GM12801 (cell line): ENCODE results near the gene CACNA1H.

Source experiments
- CTCF ChIP-seq: IDR thresholded peaks from one replicate; pipeline ENCODE4 v1.5.1; 2011; ENCODE audit warnings: control low read depth; ENCODE audit not compliant: insufficient read length; ENCODE audit errors: extremely low read depth

The CACNA1H gene

DNA sequence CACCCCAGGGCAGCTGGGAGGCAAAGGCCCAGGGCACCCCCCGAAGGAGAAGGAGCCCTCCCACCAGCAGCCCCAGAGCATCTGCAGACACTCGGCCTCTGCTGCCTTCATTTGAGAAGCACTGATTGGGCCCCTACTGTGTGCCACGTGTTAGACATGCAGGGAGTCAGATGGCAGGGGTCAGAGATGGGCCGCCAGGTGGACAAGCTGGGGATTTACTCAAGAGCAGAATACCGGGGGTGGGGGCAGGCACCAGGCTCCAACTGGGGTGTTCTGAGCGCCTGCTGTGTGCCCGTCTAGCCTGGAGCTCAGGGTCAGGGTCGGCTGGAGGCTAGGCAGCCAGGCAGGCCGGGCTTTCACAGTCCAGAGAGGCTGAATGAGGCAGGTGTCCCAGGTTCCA lies 53.4 kb downstream of the CACNA1H start:
- no peak for TF ChIP-seq CTCF

DNA sequence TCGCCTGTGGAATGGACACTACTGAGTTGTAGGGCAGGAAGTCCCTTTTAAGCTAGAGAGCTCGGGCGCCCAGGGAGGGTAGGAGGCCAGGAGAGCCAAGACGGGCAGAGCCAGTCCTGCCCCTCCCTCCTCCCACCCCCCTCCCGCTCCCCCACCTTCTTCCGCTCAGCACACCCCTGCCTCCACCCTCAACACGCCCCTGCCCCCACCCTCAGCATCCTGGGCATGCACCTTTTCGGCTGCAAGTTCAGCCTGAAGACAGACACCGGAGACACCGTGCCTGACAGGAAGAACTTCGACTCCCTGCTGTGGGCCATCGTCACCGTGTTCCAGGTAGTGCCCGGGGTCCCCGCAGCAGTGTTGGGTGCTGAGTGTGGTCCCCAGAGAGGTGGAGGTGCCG lies 53.9 kb downstream of the CACNA1H start:
- no peak for TF ChIP-seq CTCF

DNA sequence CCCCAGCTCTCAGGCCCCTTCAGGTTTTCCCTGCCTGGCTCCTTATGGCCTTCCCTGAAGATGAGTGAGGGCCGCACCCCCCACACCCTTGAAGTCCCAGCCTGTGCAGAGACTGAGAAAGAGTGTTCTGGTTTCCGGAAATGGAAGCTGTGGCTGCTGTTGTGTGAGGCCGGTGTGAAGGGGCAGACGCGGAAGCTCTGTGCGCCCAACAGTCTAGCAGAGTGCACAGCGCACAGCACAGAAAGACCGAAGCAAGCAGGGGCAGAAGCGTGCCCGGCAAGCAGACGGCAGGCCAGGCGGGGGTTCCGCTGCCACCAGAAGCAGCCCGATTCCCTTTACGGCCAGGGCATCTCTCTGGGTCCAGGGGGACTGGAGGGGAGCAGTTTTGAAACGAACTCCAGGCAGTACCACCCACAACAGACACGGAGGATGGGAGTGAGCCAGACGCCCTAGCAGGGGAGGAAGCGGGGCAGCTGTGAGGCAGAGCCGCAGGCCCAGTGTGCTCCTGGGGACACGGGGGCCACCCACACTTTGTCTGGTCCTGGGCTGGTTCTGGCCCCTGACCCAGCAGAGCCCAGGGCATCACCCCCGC lies 55.4 kb downstream of the CACNA1H start:
- TF ChIP-seq CTCF = no peak

- no peak for TF ChIP-seq CTCF
Observed at GRCh38 chr16:1209081-1209480, 56.2 kb downstream of the CACNA1H start.

- no peak for TF ChIP-seq CTCF
Observed at GRCh38 chr16:1210461-1210860, 57.6 kb downstream of the CACNA1H start.

DNA sequence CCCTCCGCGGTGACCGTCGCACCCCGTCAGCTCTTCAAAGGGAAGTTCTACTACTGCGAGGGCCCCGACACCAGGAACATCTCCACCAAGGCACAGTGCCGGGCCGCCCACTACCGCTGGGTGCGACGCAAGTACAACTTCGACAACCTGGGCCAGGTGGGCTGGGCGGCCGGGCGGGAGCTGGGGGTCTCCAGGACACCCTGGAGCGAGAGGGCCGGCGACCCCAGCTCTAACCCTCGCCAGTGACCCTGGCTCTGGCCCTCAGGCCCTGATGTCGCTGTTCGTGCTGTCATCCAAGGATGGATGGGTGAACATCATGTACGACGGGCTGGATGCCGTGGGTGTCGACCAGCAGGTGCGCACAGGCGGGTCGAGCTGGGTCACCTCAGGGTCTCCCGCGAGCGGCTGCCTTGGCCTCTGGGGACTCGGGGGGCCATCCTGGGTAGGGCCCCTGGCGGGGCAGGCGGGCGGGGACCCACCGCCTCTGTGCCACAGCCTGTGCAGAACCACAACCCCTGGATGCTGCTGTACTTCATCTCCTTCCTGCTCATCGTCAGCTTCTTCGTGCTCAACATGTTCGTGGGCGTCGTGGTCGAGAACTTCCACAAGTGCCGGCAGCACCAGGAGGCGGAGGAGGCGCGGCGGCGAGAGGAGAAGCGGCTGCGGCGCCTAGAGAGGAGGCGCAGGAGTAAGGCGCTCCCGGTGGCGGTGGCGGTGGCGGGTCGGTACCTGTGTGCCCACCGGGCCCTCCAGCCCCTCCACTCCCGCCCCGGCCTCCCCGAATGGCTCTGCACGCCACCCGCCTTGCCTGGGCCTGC lies 58.8 kb downstream of the CACNA1H start:
- TF ChIP-seq CTCF = no peak

DNA sequence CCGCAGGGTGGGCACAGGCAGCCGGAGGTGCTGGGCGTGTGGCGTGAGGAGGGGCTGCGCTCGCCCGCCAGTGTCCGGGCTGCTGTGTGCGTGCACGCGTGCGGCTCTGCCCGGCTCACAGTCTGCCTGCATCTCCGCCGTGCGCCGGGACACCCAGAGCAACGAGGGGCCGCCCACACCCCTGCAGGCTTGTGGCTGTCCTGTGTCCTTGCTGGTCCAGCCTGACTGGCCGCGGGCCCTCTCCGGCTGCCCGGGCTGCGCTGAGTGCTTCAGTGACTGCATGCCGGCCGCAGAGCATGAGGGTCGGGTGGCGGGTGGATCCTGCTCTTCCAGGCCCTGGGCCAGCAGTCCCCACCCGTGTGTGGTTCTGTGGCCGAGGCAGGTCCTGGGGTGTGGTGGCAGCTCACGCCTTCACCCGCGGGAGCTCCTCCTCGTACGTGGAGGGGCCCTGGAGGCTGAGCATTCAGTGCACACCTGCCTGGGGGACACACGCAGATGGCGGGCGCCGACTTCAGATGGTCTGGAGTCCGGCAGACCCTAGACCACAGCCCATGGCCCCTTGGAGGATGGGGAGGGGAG lies 59.8 kb downstream of the CACNA1H start:
- no peak for TF ChIP-seq CTCF
